ENCODE data around the gene GATD1.

- TF ChIP-seq REST (IDR thresholded peaks at IDR 0.05; ENCODE audit: unreplicated experiment) (no peak), CTCF (conservative IDR thresholded peaks at IDR 0.05; ENCODE audit: low read depth in 2 of 2) (no peak), EZH2 (IDR thresholded peaks at IDR 0.05; ENCODE audit: low read depth, unreplicated experiment) (no peak), POLR2AphosphoS5 (IDR thresholded peaks at IDR 0.05; ENCODE audit: low read depth) (peak; percentile 82), NANOG (IDR thresholded peaks at IDR 0.05; ENCODE audit: borderline replicate concordance) (no peak), ETS1 (IDR thresholded peaks at IDR 0.05) (peak; percentile 96)
Measured at GRCh38 chr11:809287-810039, 32.2 kb upstream of the GATD1 start, which contains the start of gene RPLP2.

Measured in GM23338 (cell line).